Measurements from ENCODE around the gene AP3S1.
"Not testable (repeated sequence)": the region's sequence is repeated elsewhere in the genome, so short reads cannot be mapped to it uniquely, and the experiment has no call there.

AP3S1 gene

GRCh38 chr5:115920171-115920725 is 78.5 kb downstream of the AP3S1 start:
- Mint-ChIP-seq H3K4me1 (ENCODE audit: low read depth) (no peaks in the 10 kb centered on the region), H3K27me3 (ENCODE audit: low read depth) (no peaks in the 10 kb centered on the region), H3K36me3 (ENCODE audit: low read depth) (no peaks in the 10 kb centered on the region)

GRCh38 chr5:115928578-115929407 is 87.1 kb downstream of the AP3S1 start:
- not testable (repeated sequence) for H3K27me3 Mint-ChIP-seq (ENCODE audit: low read depth); H3K27ac Mint-ChIP-seq; H3K4me3 Mint-ChIP-seq; H3K9me3 Mint-ChIP-seq; H3K36me3 Mint-ChIP-seq (ENCODE audit: low read depth); H3K4me1 Mint-ChIP-seq (ENCODE audit: low read depth)

More at GRCh38 chr5:115920171-115920725, 78.5 kb downstream of the AP3S1 start:
- no peaks in the 10 kb centered on the region for H3K9me3 Mint-ChIP-seq
- no peak overlapping the region for H3K4me3 Mint-ChIP-seq
- H3K27ac Mint-ChIP-seq, result no peak overlapping the region

GRCh38 chr5:115930171-115930570 is 88.4 kb downstream of the AP3S1 start:
- not testable (repeated sequence) for H3K36me3 Mint-ChIP-seq (ENCODE audit: low read depth); H3K9me3 Mint-ChIP-seq; H3K4me3 Mint-ChIP-seq; H3K4me1 Mint-ChIP-seq (ENCODE audit: low read depth); H3K27me3 Mint-ChIP-seq (ENCODE audit: low read depth); H3K27ac Mint-ChIP-seq

DNA sequence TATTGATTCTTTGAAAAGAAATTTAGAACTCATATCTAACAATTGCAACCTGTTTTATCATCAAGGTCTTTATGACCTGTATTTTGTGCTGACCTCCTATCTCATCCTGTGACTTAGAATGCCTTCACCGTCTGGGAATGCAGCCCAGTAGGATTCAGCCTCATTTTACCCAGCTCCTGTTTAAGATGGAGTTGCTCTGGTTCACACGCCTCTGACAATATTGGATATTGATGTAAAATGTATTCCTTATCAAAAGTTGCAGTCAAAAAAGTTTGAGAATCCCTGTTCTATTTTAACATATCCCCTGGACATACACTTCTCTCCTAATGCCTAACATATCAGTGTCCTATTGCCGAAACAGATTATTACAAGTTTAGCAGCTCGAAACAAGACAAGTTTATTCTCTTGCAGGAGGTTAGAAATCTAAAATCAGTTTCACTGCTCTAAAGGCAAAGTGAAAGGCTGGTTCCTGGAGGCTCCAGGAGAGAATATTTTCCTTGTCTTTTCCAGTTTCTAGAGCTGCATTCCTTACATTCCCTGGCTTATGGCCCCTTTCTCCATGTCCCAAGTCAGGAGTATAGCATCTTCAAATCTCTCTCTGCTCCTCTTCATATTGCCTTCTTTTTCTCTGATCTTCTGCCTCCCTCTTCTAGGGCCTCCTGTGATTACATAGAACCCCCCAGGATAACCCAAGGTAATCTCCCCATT is 89.0 kb downstream of the AP3S1 start:
- no peak overlapping the region for H3K27ac Mint-ChIP-seq
- H3K27me3 Mint-ChIP-seq (ENCODE audit: low read depth), result no peaks in the 10 kb centered on the region
- no peaks in the 10 kb centered on the region for H3K9me3 Mint-ChIP-seq
- no peak overlapping the region for H3K4me3 Mint-ChIP-seq
- no peaks in the 10 kb centered on the region for H3K36me3 Mint-ChIP-seq (ENCODE audit: low read depth)
- no peaks in the 10 kb centered on the region for H3K4me1 Mint-ChIP-seq (ENCODE audit: low read depth)

GRCh38 chr5:115932991-115933390 is 91.3 kb downstream of the AP3S1 start:
- no peaks in the 10 kb centered on the region for H3K27me3 Mint-ChIP-seq (ENCODE audit: low read depth)
- no peak overlapping the region for H3K27ac Mint-ChIP-seq
- H3K36me3 Mint-ChIP-seq (ENCODE audit: low read depth), result no peaks in the 10 kb centered on the region
- no peak overlapping the region for H3K4me3 Mint-ChIP-seq
- H3K9me3 Mint-ChIP-seq, result no peaks in the 10 kb centered on the region
- no peaks in the 10 kb centered on the region for H3K4me1 Mint-ChIP-seq (ENCODE audit: low read depth)

DNA sequence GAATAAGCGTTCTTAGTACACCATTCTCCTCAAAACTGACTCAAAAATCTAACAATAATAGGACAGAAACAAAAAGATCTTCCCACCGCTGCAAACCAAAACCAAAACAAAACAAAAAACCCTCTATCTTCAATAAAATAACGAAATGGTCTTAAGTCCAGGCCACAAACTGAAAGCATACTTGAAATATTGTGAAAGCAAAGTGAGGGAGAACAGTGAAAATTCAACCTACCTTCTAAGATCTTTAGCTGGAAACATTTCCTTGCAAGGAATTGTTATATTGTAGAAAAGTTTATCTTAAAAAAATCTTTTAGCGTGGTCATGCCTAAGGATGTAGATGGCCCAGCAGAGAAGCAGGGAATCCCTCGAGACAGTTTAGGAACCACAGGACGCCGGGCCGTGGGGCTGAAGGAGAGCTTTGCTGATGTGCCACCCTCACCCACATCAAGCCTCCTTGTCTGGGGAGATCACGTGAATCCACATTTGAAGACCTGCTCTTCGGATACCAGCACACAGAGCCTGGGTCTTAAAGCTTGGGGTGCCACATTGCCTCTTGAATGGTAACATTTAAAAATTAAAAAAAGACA is 92.7 kb downstream of the AP3S1 start:
- H3K4me1 Mint-ChIP-seq (ENCODE audit: low read depth), result no peaks in the 10 kb centered on the region
- H3K27me3 Mint-ChIP-seq (ENCODE audit: low read depth), result no peaks in the 10 kb centered on the region
- H3K9me3 Mint-ChIP-seq, result no peaks in the 10 kb centered on the region
- H3K36me3 Mint-ChIP-seq (ENCODE audit: low read depth), result no peaks in the 10 kb centered on the region
- H3K4me3 Mint-ChIP-seq, result no peak overlapping the region
- H3K27ac Mint-ChIP-seq, result no peak overlapping the region

GRCh38 chr5:115936031-115936430 is 94.3 kb downstream of the AP3S1 start:
- Mint-ChIP-seq H3K27ac (no peak overlapping the region), H3K4me1 (ENCODE audit: low read depth) (no peaks in the 10 kb centered on the region), H3K9me3 (peaks cover 1% of the 10 kb centered on the region), H3K36me3 (ENCODE audit: low read depth) (no peaks in the 10 kb centered on the region), H3K27me3 (ENCODE audit: low read depth) (no peaks in the 10 kb centered on the region), H3K4me3 (no peak overlapping the region)

- no peaks in the 10 kb centered on the region for H3K36me3 Mint-ChIP-seq (ENCODE audit: low read depth)
- H3K27me3 Mint-ChIP-seq (ENCODE audit: low read depth), result no peaks in the 10 kb centered on the region
- no peak overlapping the region for H3K27ac Mint-ChIP-seq
- peaks cover 5% of the 10 kb centered on the region for H3K9me3 Mint-ChIP-seq
- H3K4me1 Mint-ChIP-seq (ENCODE audit: low read depth), result no peaks in the 10 kb centered on the region
- H3K4me3 Mint-ChIP-seq, result no peak overlapping the region
These were observed 97.3 kb downstream of the AP3S1 start for GRCh38 chr5:115939059-115939458.

DNA sequence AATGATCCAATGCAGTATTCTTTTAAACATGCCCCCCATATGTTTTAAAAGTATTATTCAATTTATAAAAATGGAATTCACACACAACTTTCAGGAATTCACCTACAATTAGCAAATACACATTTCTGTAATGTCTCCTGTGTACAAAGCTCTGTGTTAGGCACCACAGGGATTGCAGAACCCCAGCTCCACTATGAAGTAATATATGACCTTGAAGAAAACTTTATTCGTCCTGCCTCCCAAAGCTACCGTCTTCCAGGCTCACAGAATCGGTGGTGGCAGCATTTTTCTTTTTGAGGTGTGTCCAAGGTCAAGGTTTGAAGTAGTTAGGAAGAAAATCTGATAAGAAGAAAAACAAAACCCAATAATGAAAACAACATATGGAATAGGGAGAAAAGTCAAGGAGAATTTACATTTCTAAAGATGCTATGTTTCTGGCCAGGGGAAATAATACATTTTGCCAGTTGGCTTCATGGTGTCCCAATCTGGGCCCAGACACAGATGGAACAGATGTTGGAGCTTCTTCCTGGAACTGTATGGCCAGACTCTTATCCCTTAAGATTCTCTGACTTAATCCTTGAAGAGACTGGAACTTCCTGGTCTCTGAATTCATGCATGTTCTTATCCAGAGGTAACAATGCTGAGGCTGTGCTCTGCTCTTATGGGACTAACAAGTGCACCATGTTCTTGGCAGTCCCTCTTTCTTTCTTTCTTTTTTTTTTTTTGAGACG is 98.5 kb downstream of the AP3S1 start:
- Mint-ChIP-seq H3K27ac (no peak overlapping the region), H3K4me3 (no peak overlapping the region), H3K27me3 (ENCODE audit: low read depth) (no peaks in the 10 kb centered on the region), H3K36me3 (ENCODE audit: low read depth) (no peaks in the 10 kb centered on the region), H3K9me3 (peaks cover 5% of the 10 kb centered on the region), H3K4me1 (ENCODE audit: low read depth) (no peaks in the 10 kb centered on the region)

DNA sequence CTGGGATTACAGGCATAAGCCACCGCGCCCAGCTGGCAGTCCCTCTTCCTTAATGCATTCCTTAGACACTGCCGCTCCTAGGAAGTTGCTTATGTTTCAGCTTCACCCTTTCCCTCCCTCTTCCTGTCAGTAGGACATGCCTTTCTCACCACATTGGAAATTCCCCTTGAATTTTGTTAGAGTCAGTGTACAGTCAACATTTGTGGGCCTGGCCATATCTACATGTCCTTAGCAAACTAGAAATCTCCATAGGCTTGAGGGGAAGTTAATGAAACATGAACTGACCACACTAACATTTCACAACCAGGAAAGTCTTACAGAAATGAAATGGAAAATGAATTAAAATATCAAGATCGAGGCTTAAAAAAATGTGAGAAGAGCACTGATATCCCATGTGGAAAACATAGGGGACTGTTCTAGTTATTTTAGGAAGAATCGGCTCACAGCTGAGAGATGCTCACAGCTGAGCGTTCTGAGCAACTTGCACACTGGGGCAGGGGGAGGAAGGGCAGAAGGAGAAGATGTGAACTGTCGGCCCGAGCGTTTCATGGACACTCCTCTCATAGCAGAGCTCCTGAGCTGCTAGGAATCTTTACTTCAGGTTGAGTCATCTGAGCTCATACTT is 99.4 kb downstream of the AP3S1 start:
- peaks cover 5% of the 10 kb centered on the region for H3K9me3 Mint-ChIP-seq
- no peaks in the 10 kb centered on the region for H3K36me3 Mint-ChIP-seq (ENCODE audit: low read depth)
- H3K27me3 Mint-ChIP-seq (ENCODE audit: low read depth), result no peaks in the 10 kb centered on the region
- no peak overlapping the region for H3K27ac Mint-ChIP-seq
- H3K4me1 Mint-ChIP-seq (ENCODE audit: low read depth), result no peaks in the 10 kb centered on the region
- no peak overlapping the region for H3K4me3 Mint-ChIP-seq

GRCh38 chr5:115944501-115944900 is 102.8 kb downstream of the AP3S1 start:
- Mint-ChIP-seq H3K4me1 (ENCODE audit: low read depth) (no peaks in the 10 kb centered on the region), H3K27me3 (ENCODE audit: low read depth) (peaks cover 3% of the 10 kb centered on the region), H3K36me3 (ENCODE audit: low read depth) (no peaks in the 10 kb centered on the region), H3K4me3 (no peak overlapping the region), H3K9me3 (peaks cover 5% of the 10 kb centered on the region), H3K27ac (no peak overlapping the region)

GRCh38 chr5:115946655-115947054 is 104.9 kb downstream of the AP3S1 start:
- Mint-ChIP-seq H3K9me3 (no peaks in the 10 kb centered on the region), H3K4me3 (no peak overlapping the region), H3K27ac (no peak overlapping the region), H3K4me1 (ENCODE audit: low read depth) (no peaks in the 10 kb centered on the region), H3K36me3 (ENCODE audit: low read depth) (no peaks in the 10 kb centered on the region), H3K27me3 (ENCODE audit: low read depth) (peaks cover 3% of the 10 kb centered on the region)

GRCh38 chr5:115947260-115947659 is 105.5 kb downstream of the AP3S1 start:
- Mint-ChIP-seq H3K4me1 (ENCODE audit: low read depth) (no peaks in the 10 kb centered on the region), H3K27me3 (ENCODE audit: low read depth) (peaks cover 3% of the 10 kb centered on the region), H3K27ac (no peak overlapping the region), H3K36me3 (ENCODE audit: low read depth) (no peaks in the 10 kb centered on the region), H3K4me3 (no peak overlapping the region), H3K9me3 (no peaks in the 10 kb centered on the region)

- H3K36me3 Mint-ChIP-seq (ENCODE audit: low read depth), result no peaks in the 10 kb centered on the region
- no peaks in the 10 kb centered on the region for H3K9me3 Mint-ChIP-seq
- H3K4me1 Mint-ChIP-seq (ENCODE audit: low read depth), result no peaks in the 10 kb centered on the region
- H3K4me3 Mint-ChIP-seq, result no peak overlapping the region
- no peak overlapping the region for H3K27ac Mint-ChIP-seq
- peaks cover 3% of the 10 kb centered on the region for H3K27me3 Mint-ChIP-seq (ENCODE audit: low read depth)
These were observed 106.4 kb downstream of the AP3S1 start for GRCh38 chr5:115948091-115948534.
